NB4 (cell line): Measurements from ENCODE around the gene SUSD2.

Experiments used
- CTCF ChIP-seq: IDR thresholded peaks from one replicate; pipeline ENCODE4 v1.5.1; 2012; ENCODE audit warnings: low read depth, low read length
- MAX ChIP-seq: IDR thresholded peaks from 2 replicates; pipeline ENCODE4 v1.6.1; 2011; ENCODE audit warnings: low read depth, low read length
- MYC ChIP-seq: IDR thresholded peaks from 2 replicates; pipeline ENCODE4 v1.6.1; 2011; ENCODE audit warnings: low read depth, low read length
- POLR2A ChIP-seq: IDR thresholded peaks from 2 replicates; pipeline ENCODE4 v1.6.1; 2011; ENCODE audit warnings: mild to moderate bottlenecking; ENCODE audit not compliant: insufficient read length; ENCODE audit errors: extremely low read depth

- TF ChIP-seq POLR2A (no peak), CTCF (no peak), MAX (no peak), MYC (no peak)
Measured at GRCh38 chr22:24219750-24220149, 38.5 kb downstream of the SUSD2 start.
